H9 (cell line): ENCODE data around the gene TNFAIP2. TPM values are rescaled to one million over a fixed set of nuclear protein-coding genes. Genes with fewer than 3 reads are reported as not detected.
"Not testable (repeated sequence)": the region's sequence is repeated elsewhere in the genome, so short reads cannot be mapped to it uniquely, and the experiment has no call there.

Experiments used
- DNase-seq: peaks from one replicate; pipeline ENCODE4 v3.0.0-alpha.2; 2017
- H2AFZ ChIP-seq: one replicate; pipeline ENCODE4 v1.6.1; 2013; ENCODE audit warnings: mild to moderate bottlenecking, low read length, control low read depth, moderate library complexity
- H2AK5ac ChIP-seq: 2 replicates; pipeline ENCODE4 v1.6.1; 2013; ENCODE audit warnings: low read length, control low read depth, mixed read lengths; ENCODE audit not compliant: insufficient read length
- H2BK120ac ChIP-seq: one replicate; pipeline ENCODE4 v1.6.1; 2013; ENCODE audit warnings: low read depth, mild to moderate bottlenecking, low read length, control low read depth, inconsistent platforms; ENCODE audit not compliant: poor library complexity, severe bottlenecking
- H2BK12ac ChIP-seq: 2 replicates; pipeline ENCODE4 v1.6.1; 2013; ENCODE audit warnings: low read length, control low read depth, mixed read lengths, low read depth; ENCODE audit not compliant: insufficient read length
- H2BK15ac ChIP-seq: 2 replicates; pipeline ENCODE4 v1.6.1; 2013; ENCODE audit warnings: low read depth, low read length, control low read depth
- H2BK20ac ChIP-seq: one replicate; pipeline ENCODE4 v1.6.1; 2013; ENCODE audit warnings: low read depth, mild to moderate bottlenecking, low read length, control low read depth, inconsistent platforms; ENCODE audit not compliant: poor library complexity, severe bottlenecking
- H2BK5ac ChIP-seq: 2 replicates; pipeline ENCODE4 v1.6.1; 2013; ENCODE audit warnings: low read length, control low read depth, mixed read lengths; ENCODE audit not compliant: insufficient read length
- H3K14ac ChIP-seq: 2 replicates; pipeline ENCODE4 v1.6.1; 2013; ENCODE audit warnings: low read length, control low read depth; ENCODE audit not compliant: insufficient read depth
- H3K18ac ChIP-seq: 2 replicates; pipeline ENCODE4 v1.6.1; 2013; ENCODE audit warnings: low read depth, mild to moderate bottlenecking, mixed read lengths, low read length, control low read depth; ENCODE audit not compliant: insufficient read length
- H3K23ac ChIP-seq: 2 replicates; pipeline ENCODE4 v1.6.1; 2013; ENCODE audit warnings: low read length, control low read depth, mixed read lengths, low read depth; ENCODE audit not compliant: insufficient read length
- H3K23me2 ChIP-seq: 2 replicates; pipeline ENCODE4 v1.6.1; 2013; ENCODE audit warnings: low read depth, mild to moderate bottlenecking, mixed read lengths, low read length, control low read depth; ENCODE audit not compliant: insufficient read length, poor library complexity, severe bottlenecking
- H3K27ac ChIP-seq: 2 replicates; pipeline ENCODE4 v1.5.1; 2013; ENCODE audit warnings: low read length, control low read depth, mixed read lengths, low read depth; ENCODE audit not compliant: insufficient read length
- H3K27me3 ChIP-seq: 2 replicates; pipeline ENCODE4 v1.6.1; 2013; ENCODE audit warnings: low read length, control low read depth, inconsistent platforms; ENCODE audit not compliant: insufficient read depth
- H3K4ac ChIP-seq: 2 replicates; pipeline ENCODE4 v1.6.1; 2013; ENCODE audit warnings: low read depth, mild to moderate bottlenecking, control low read depth, inconsistent platforms, low read length, moderate library complexity
- H3K4me1 ChIP-seq: 2 replicates; pipeline ENCODE4 v1.6.1; 2013; ENCODE audit warnings: low read length, control low read depth, inconsistent platforms; ENCODE audit not compliant: insufficient read depth
- H3K4me2 ChIP-seq: 2 replicates; pipeline ENCODE4 v1.6.1; 2013; ENCODE audit warnings: low read length, control low read depth, mixed read lengths; ENCODE audit not compliant: insufficient read length, insufficient read depth
- H3K56ac ChIP-seq: 2 replicates; pipeline ENCODE4 v1.6.1; 2013; ENCODE audit warnings: low read depth, mild to moderate bottlenecking, mixed read lengths, low read length, control low read depth; ENCODE audit not compliant: insufficient read length
- H3K79me1 ChIP-seq: 2 replicates; pipeline ENCODE4 v1.6.1; 2013; ENCODE audit warnings: low read depth, mild to moderate bottlenecking, moderate library complexity, low read length, control low read depth, inconsistent platforms; ENCODE audit not compliant: insufficient read depth, poor library complexity, severe bottlenecking
- H3K79me2 ChIP-seq: 2 replicates; pipeline ENCODE4 v1.6.1; 2013; ENCODE audit warnings: low read length, control low read depth, inconsistent platforms; ENCODE audit not compliant: insufficient read depth
- H3K9ac ChIP-seq: 2 replicates; pipeline ENCODE4 v1.6.1; 2013; ENCODE audit warnings: low read length, control low read depth, mixed read lengths; ENCODE audit not compliant: insufficient read length; ENCODE audit errors: extremely low read depth
- H3K9me3 ChIP-seq: one replicate; pipeline ENCODE4 v1.6.1; 2013; ENCODE audit warnings: low read depth, low read length, inconsistent platforms; ENCODE audit not compliant: control insufficient read depth
- H3T11ph ChIP-seq: one replicate; pipeline ENCODE4 v1.6.1; 2013; ENCODE audit warnings: mild to moderate bottlenecking, low read length, control low read depth, inconsistent platforms
- H4K20me1 ChIP-seq: one replicate; pipeline ENCODE4 v1.6.1; 2013; ENCODE audit not compliant: control insufficient read depth, insufficient read length, insufficient read depth
- H4K5ac ChIP-seq: 2 replicates; pipeline ENCODE4 v1.6.1; 2013; ENCODE audit warnings: low read depth, mild to moderate bottlenecking, mixed read lengths, low read length, control low read depth; ENCODE audit not compliant: insufficient read length
- H4K8ac ChIP-seq: replicated peaks from 2 replicates; pipeline ENCODE4 v1.6.1; 2013; ENCODE audit warnings: low read length, control low read depth, mixed read lengths, low read depth; ENCODE audit not compliant: insufficient read length
- H4K91ac ChIP-seq: 2 replicates; pipeline ENCODE4 v1.6.1; 2013; ENCODE audit warnings: low read depth, mild to moderate bottlenecking, moderate library complexity, mixed read lengths, low read length, control low read depth; ENCODE audit not compliant: insufficient read length
- H3K27ac Mint-ChIP-seq, 3 experiments: 2 replicates in 2 of 3; 3 replicates in 1 of 3; pipeline ENCODE4 v1.8.0; 2020 to 2021; ENCODE audit warnings: mixed read lengths in 3 of 3, mild to moderate bottlenecking in 1 of 3, moderate library complexity in 1 of 3
- H3K27me3 Mint-ChIP-seq: 2 replicates; pipeline ENCODE4 v1.8.0; 2021; ENCODE audit warnings: low read depth, mild to moderate bottlenecking, moderate library complexity, mixed read lengths
- H3K36me3 Mint-ChIP-seq, 3 experiments: 2 replicates in 2 of 3; 3 replicates in 1 of 3; pipeline ENCODE4 v1.8.0; 2020 to 2021; ENCODE audit warnings: low read depth in 3 of 3, mixed read lengths in 3 of 3; ENCODE audit not compliant: insufficient read depth in 1 of 3
- H3K4me1 Mint-ChIP-seq, 2 experiments: 2 replicates each; pipeline ENCODE4 v1.8.0; 2020; ENCODE audit warnings: mixed read lengths in 2 of 2
- H3K4me3 Mint-ChIP-seq, 2 experiments: 2 replicates in 1 of 2; 3 replicates in 1 of 2; pipeline ENCODE4 v1.8.0; 2020 to 2021; ENCODE audit warnings: mild to moderate bottlenecking in 2 of 2, mixed read lengths in 2 of 2, moderate library complexity in 1 of 2
- H3K9me3 Mint-ChIP-seq, 2 experiments: 2 replicates in 1 of 2; 3 replicates in 1 of 2; pipeline ENCODE4 v1.8.0; 2020; ENCODE audit warnings: mild to moderate bottlenecking in 2 of 2, mixed read lengths in 2 of 2, moderate library complexity in 1 of 2
- WGBS: extraction: QIAGEN DNeasy Blood & Tissue Kit; methylation state at CpG from one replicate; pipeline ENCODE4 v1.1.7; 2013; ENCODE audit warnings: missing lambda C conversion rate, low lambda C conversion rate, mixed read lengths; ENCODE audit not compliant: insufficient read length; ENCODE audit errors: extremely low coverage; 5-methylcytosine and 5-hydroxymethylcytosine counted together
- total RNA-seq: library from RNA; stranded (reverse); gene quantifications from 2 replicates; pipeline ENCODE4 v1.2.1, GENCODE V29; 2021

TNFAIP2 gene
- total RNA-seq, 1 experiment from 2014 or later = 29.3 TPM

DNA sequence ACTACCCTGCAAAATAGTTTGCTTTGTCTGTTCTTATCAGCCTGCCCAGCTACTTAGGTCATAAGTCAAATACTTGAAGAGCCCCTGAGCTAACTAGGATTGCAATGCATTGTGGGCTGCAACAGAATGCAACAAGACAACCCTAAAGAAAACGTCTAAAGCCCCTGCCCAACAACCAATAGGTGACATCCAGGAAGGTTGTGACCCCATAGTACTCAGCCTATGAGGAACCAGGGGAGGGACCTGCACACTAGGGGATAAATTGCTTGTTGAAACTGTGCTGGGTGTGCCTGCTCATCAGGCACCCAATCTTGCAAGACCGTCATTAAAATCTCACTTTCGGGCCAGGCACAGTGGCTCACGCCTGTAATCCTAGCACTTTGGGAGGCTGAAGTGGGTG lies 52.9 kb downstream of the TNFAIP2 start:
- H3K4me1 ChIP-seq, H2AFZ ChIP-seq, H3T11ph ChIP-seq, H2BK5ac ChIP-seq, H3K27me3 Mint-ChIP-seq, H4K91ac ChIP-seq, H4K5ac ChIP-seq, H2BK15ac ChIP-seq, H3K27ac ChIP-seq, H3K4me3 Mint-ChIP-seq, H4K20me1 ChIP-seq, H4K8ac ChIP-seq, H2AK5ac ChIP-seq, H3K4me2 ChIP-seq, H2BK20ac ChIP-seq, DNase-seq, H3K9ac ChIP-seq, H3K18ac ChIP-seq, H3K27me3 ChIP-seq, H3K23ac ChIP-seq, H2BK120ac ChIP-seq, H3K27ac Mint-ChIP-seq, H3K79me1 ChIP-seq, H2BK12ac ChIP-seq, H3K56ac ChIP-seq, H3K4me1 Mint-ChIP-seq, H3K14ac ChIP-seq, H3K79me2 ChIP-seq, H3K23me2 ChIP-seq, H3K4ac ChIP-seq: not testable (repeated sequence)
- no CpG with 5 or more reads among the region's 4 CpGs for WGBS
- H3K9me3 Mint-ChIP-seq = peaks cover 37 to 42% of the 10 kb centered on the region in 2 experiments
- H3K36me3 Mint-ChIP-seq = peaks cover 5 to 25% (median 23%) of the 10 kb centered on the region in 3 experiments; a peak in 6 of 7 replicates
- H3K9me3 ChIP-seq = peaks cover 15% of the 10 kb centered on the region
